Hepatocyte (in vitro differentiated cells): Measurements from ENCODE around the gene TMEM86B. TPM values are rescaled to one million over a fixed set of nuclear protein-coding genes. Genes with fewer than 3 reads are reported as not detected.

Source experiments
- DNase-seq: peaks from one replicate; pipeline ENCODE4 v3.0.0-alpha.2; 2016; ENCODE audit warnings: low spot score
- H2AFZ ChIP-seq: fragments of 200-600 bp; sonication (generic); 2 replicates; pipeline ENCODE4 v1.6.0; 2016; ENCODE audit warnings: antibody characterized with exemption, mild to moderate bottlenecking
- H3K27ac ChIP-seq: fragments of 200-600 bp; sonication (generic); 2 replicates; pipeline ENCODE4 v1.5.1; 2016; ENCODE audit warnings: mild to moderate bottlenecking
- H3K27me3 ChIP-seq: fragments of 200-600 bp; sonication (generic); 2 replicates; pipeline ENCODE4 v1.6.1; 2016
- H3K36me3 ChIP-seq: fragments of 200-600 bp; sonication (generic); replicated peaks from 2 replicates; pipeline ENCODE4 v1.5.1; 2016; ENCODE audit warnings: low read depth; ENCODE audit not compliant: insufficient read depth
- H3K4me1 ChIP-seq: fragments of 200-600 bp; sonication (generic); 2 replicates; pipeline ENCODE4 v1.5.1; 2016; ENCODE audit warnings: mild to moderate bottlenecking, moderate library complexity; ENCODE audit not compliant: insufficient read depth
- H3K4me2 ChIP-seq: fragments of 200-600 bp; sonication (generic); 2 replicates; pipeline ENCODE4 v1.6.0; 2016
- H3K4me3 ChIP-seq: fragments of 200-600 bp; sonication (generic); 2 replicates; pipeline ENCODE4 v1.5.1; 2016; ENCODE audit warnings: mild to moderate bottlenecking
- H3K79me2 ChIP-seq: fragments of 200-600 bp; sonication (generic); 2 replicates; pipeline ENCODE4 v1.6.0; 2017; ENCODE audit warnings: mild to moderate bottlenecking
- H3K9me2 ChIP-seq: fragments of 200-600 bp; sonication (generic); replicated peaks from 2 replicates; pipeline ENCODE4 v1.6.0; 2017; ENCODE audit warnings: mild to moderate bottlenecking; ENCODE audit not compliant: insufficient read depth
- H3K9me3 ChIP-seq: fragments of 200-600 bp; sonication (generic); 2 replicates; pipeline ENCODE4 v1.5.1; 2016; ENCODE audit warnings: low read depth, mild to moderate bottlenecking
- H4K20me1 ChIP-seq: fragments of 200-600 bp; sonication (generic); 2 replicates; pipeline ENCODE4 v1.6.0; 2016; ENCODE audit warnings: mild to moderate bottlenecking; ENCODE audit not compliant: insufficient read depth, poor library complexity, severe bottlenecking
- CTCF ChIP-seq: fragments of 200-600 bp; sonication (generic); IDR thresholded peaks from 2 replicates; pipeline ENCODE4 v1.5.1; 2016; ENCODE audit warnings: antibody characterized with exemption, mild to moderate bottlenecking; ENCODE audit not compliant: poor library complexity
- EZH2 ChIP-seq: fragments of 200-600 bp; sonication (generic); IDR thresholded peaks from 2 replicates; pipeline ENCODE4 v1.6.1; 2016; ENCODE audit warnings: antibody characterized with exemption, mild to moderate bottlenecking, borderline replicate concordance
- EZH2phosphoT487 ChIP-seq: fragments of 200-600 bp; sonication (generic); IDR thresholded peaks from one replicate; pipeline ENCODE4 v1.6.1; 2018; ENCODE audit warnings: antibody characterized with exemption, mild to moderate bottlenecking, low read depth, moderate library complexity; ENCODE audit not compliant: unreplicated experiment, severe bottlenecking
- WGBS: methylation state at CpG from one replicate; pipeline ENCODE4 v1.1.6; 2016; ENCODE audit warnings: low lambda C conversion rate; ENCODE audit errors: missing lambda C conversion rate; 5-methylcytosine and 5-hydroxymethylcytosine counted together
- polyA plus RNA-seq: library from polyadenylated mRNA; unstranded; fragments of >200 nt; fragmentation: Nextera tagmentation; extraction: Ambion mirVana; gene quantifications from 2 replicates; pipeline ENCODE4 v1.2.1, GENCODE V29; 2016
- total RNA-seq: library from RNA; depleted of rRNA; stranded (reverse); fragments of >200 nt; gene quantifications from 2 replicates; pipeline ENCODE4 v1.2.3, GENCODE V29; 2014

Gene TMEM86B
- total and polyA plus RNA-seq, 2 experiments from 2014 or later: 21.1 to 62.3 TPM

- Histone ChIP-seq H3K27ac (no peak overlapping the region), H3K4me3 (no peak overlapping the region), H2AFZ (no peak overlapping the region), H3K4me1 (no peaks in the 10 kb centered on the region), H3K36me3 (no peaks in the 10 kb centered on the region), H3K4me2 (no peak overlapping the region), H3K9me3 (no peaks in the 10 kb centered on the region), H3K9me2 (no peaks in the 10 kb centered on the region), H3K27me3 (no peaks in the 10 kb centered on the region), H3K79me2 (no peaks in the 10 kb centered on the region), H4K20me1 (no peaks in the 10 kb centered on the region)
- WGBS: 98% methylated on average over 7 of the region's 12 CpGs
- no peak for TF ChIP-seq CTCF
- TF ChIP-seq EZH2phosphoT487: no peak
- no peak for DNase-seq
Measured at GRCh38 chr19:55265723-55266386, 37.3 kb upstream of the TMEM86B start.

DNA sequence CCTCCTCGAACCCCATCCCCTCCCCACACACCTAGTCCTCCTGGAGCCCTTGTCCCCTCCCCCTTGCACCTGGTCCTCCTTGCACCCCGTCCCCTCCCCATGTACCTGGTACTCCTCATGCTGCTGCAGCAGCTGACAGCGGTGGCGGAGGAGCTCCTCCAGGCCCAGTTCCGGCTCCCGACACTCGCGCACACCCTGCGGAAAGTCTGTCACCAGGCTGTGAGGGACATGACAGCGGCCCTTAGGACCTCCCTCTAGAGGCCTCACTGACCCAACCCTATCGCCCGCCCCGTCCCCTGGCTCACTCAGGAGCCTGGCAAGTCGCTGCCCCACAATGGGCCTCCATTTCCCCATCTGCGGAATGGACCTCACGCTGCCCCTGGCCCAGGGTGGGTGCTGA is 36.6 kb upstream of the TMEM86B start:
- H3K27me3 ChIP-seq: no peaks in the 10 kb centered on the region
- no peak for DNase-seq
- no peaks in the 10 kb centered on the region for H4K20me1 ChIP-seq
- TF ChIP-seq CTCF (no peak), EZH2phosphoT487 (no peak)
- H3K4me1 ChIP-seq: peaks cover under 1% of the 10 kb centered on the region
- no peak overlapping the region for H3K4me2 ChIP-seq
- H3K36me3 ChIP-seq: no peaks in the 10 kb centered on the region
- no peak overlapping the region for H3K27ac ChIP-seq
- no peaks in the 10 kb centered on the region for H3K9me3 ChIP-seq
- H3K79me2 ChIP-seq: peaks cover 3% of the 10 kb centered on the region
- 95% methylated on average over 16 of the region's 16 CpGs for WGBS
- H3K9me2 ChIP-seq: no peaks in the 10 kb centered on the region
- H3K4me3 ChIP-seq: no peak overlapping the region
- no peak overlapping the region for H2AFZ ChIP-seq

- 82% methylated on average over 5 of the region's 5 CpGs for WGBS
Measured at GRCh38 chr19:55264531-55264930, 36.0 kb upstream of the TMEM86B start.

More at GRCh38 chr19:55264531-55264930, 36.0 kb upstream of the TMEM86B start:
- DNase-seq: no peak
- no peak for TF ChIP-seq CTCF
- no peak for TF ChIP-seq EZH2phosphoT487
- TF ChIP-seq EZH2: no peak
- Histone ChIP-seq H3K9me2 (no peaks in the 10 kb centered on the region), H3K4me2 (no peak overlapping the region), H3K36me3 (no peaks in the 10 kb centered on the region), H3K9me3 (no peaks in the 10 kb centered on the region), H3K27ac (no peak overlapping the region), H3K79me2 (peaks cover 3% of the 10 kb centered on the region), H3K27me3 (no peaks in the 10 kb centered on the region), H3K4me3 (no peak overlapping the region), H2AFZ (no peak overlapping the region), H3K4me1 (peaks cover 6% of the 10 kb centered on the region), H4K20me1 (no peaks in the 10 kb centered on the region)
